ENCODE data around the gene TTC9. TPM values are rescaled to one million over a fixed set of nuclear protein-coding genes. Genes with fewer than 3 reads are reported as not detected.
"Not testable (repeated sequence)": the region's sequence is repeated elsewhere in the genome, so short reads cannot be mapped to it uniquely, and the experiment has no call there.

The TTC9 gene
- total and polyA plus RNA-seq, 4 donors: 4.3 to 7.5 (median 6.8) TPM

DNA sequence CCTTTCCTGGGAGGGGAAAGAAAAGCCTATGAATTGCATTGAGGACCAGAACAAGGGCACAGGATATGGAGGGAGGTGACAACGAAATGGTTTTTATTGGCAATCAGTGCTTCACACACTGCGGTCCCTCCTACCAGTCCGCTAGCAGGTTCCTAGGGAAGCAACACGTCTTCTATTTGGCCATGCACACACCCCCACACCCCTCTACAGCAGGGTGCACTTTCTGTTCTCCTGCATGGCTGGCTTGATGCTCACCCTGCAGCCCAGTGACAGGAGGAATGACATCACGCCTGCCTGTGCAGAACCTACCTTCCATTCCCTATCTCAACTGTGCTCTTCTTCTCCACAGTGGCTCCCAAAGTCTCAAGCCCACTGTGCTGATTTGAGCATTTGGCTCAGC lies 57.9 kb downstream of the TTC9 start:
- Histone ChIP-seq H3K4me1 (ENCODE audit: control insufficient read depth in 5 of 5, insufficient read depth in 5 of 5, low read length in 5 of 5) (peaks cover 0 to 8% (median 0%) of the 10 kb centered on the region in 5 donors), H3K9me3 (ENCODE audit: control insufficient read depth in 4 of 4, insufficient read depth in 3 of 4, low read length in 3 of 4) (no peaks in the 10 kb centered on the region), H3K27ac (ENCODE audit: low read depth in 1 of 2, low read length in 1 of 2) (no peak overlapping the region), H3K36me3 (ENCODE audit: control insufficient read depth in 4 of 4, insufficient read depth in 4 of 4, low read length in 4 of 4) (no peaks in the 10 kb centered on the region), H3K9ac (ENCODE audit: insufficient read depth in 1 of 2, low read length in 2 of 2) (no peak overlapping the region), H3K27me3 (ENCODE audit: control insufficient read depth in 3 of 3, insufficient read depth in 3 of 3, low read length in 2 of 3) (no peaks in the 10 kb centered on the region), H3K4me3 (no peak overlapping the region)
- DNase-seq: no peak
- 93 to 97% methylated on average over 5 of the region's 5 CpGs for WGBS, 2 donors
- ATAC-seq (ENCODE audit: insufficient read depth, low FRiP score): no peak
- TF ChIP-seq, protein P1, sequence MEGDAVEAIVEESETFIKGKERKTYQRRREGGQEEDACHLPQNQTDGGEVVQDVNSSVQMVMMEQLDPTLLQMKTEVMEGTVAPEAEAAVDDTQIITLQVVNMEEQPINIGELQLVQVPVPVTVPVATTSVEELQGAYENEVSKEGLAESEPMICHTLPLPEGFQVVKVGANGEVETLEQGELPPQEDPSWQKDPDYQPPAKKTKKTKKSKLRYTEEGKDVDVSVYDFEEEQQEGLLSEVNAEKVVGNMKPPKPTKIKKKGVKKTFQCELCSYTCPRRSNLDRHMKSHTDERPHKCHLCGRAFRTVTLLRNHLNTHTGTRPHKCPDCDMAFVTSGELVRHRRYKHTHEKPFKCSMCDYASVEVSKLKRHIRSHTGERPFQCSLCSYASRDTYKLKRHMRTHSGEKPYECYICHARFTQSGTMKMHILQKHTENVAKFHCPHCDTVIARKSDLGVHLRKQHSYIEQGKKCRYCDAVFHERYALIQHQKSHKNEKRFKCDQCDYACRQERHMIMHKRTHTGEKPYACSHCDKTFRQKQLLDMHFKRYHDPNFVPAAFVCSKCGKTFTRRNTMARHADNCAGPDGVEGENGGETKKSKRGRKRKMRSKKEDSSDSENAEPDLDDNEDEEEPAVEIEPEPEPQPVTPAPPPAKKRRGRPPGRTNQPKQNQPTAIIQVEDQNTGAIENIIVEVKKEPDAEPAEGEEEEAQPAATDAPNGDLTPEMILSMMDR (IDR thresholded peaks at IDR 0.05; ENCODE audit: control extremely low read depth, extremely low read depth): no peak

DNA sequence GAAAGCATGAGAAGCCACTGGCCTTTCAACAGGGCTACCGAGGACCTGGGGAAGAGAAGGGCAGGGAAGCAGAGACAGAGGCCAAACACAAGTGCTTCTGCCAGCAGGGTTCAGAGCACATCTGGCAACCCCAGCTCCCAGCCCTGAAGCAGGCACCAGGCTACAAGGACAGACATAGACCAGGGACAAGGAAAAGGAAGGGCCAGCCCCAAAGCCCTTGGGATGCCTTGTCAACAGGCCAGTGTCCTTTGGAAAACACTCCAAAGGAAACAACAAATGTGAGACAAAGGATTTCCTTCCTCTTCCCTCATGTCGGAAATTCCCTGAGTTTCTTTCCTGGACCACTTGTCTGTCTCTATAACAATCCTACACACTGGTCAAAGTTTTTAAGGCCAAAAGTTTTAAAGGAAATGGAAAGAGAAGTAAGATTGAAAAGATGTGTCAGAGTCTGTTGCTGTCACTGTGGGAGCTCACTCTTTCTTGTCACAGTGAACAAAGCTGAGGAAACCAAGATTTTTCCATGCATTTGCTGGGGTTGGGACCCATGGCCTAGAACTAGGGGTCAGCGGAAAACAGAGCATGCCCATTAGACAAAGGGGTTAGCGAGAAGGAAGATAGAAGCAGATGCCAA lies 59.4 kb downstream of the TTC9 start:
- ATAC-seq (ENCODE audit: insufficient read depth, low FRiP score) (no peak), DNase-seq (no peak)
- TF ChIP-seq, protein P1 (IDR thresholded peaks at IDR 0.05; ENCODE audit: control extremely low read depth, extremely low read depth): no peak
- H3K36me3 ChIP-seq (ENCODE audit: control insufficient read depth in 4 of 4, insufficient read depth in 4 of 4, low read length in 4 of 4): no peaks in the 10 kb centered on the region
- no peak overlapping the region for H3K4me3 ChIP-seq
- 72 to 79% methylated on average over 4 of the region's 4 CpGs for WGBS, 2 donors
- no peaks in the 10 kb centered on the region for H3K9me3 ChIP-seq (ENCODE audit: control insufficient read depth in 4 of 4, insufficient read depth in 3 of 4, low read length in 3 of 4)
- peaks cover 0 to 8% (median 0%) of the 10 kb centered on the region in 5 donors for H3K4me1 ChIP-seq (ENCODE audit: control insufficient read depth in 5 of 5, insufficient read depth in 5 of 5, low read length in 5 of 5)
- no peaks in the 10 kb centered on the region for H3K27me3 ChIP-seq (ENCODE audit: control insufficient read depth in 3 of 3, insufficient read depth in 3 of 3, low read length in 2 of 3)
- H3K27ac ChIP-seq (ENCODE audit: low read depth in 1 of 2, low read length in 1 of 2): peak overlapping the region in 1 of 2 donors; percentile 24
- no peak overlapping the region for H3K9ac ChIP-seq (ENCODE audit: insufficient read depth in 1 of 2, low read length in 2 of 2)

DNA sequence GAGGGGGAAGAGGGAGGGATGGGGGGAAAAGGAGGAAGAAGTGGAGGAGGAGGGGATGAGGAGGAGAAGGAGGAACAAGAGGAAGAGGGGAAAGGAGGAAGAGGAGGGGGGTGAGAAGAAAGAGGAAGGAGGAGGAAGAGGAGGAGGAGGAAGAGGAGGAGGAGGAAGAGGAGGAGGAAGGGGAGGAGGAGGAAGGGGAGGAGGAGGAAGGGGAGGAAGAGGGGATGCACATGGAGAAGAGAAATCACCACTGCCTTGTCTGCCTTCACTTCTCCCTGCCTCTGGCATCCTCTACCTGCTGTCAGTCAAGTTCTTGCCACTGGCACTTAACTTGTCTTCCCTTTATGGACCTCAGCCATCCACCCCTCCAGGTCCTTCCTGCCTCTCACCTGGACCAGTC lies 59.9 kb downstream of the TTC9 start:
- no peak for DNase-seq
- TF ChIP-seq, protein P1 (IDR thresholded peaks at IDR 0.05; ENCODE audit: control extremely low read depth, extremely low read depth): no peak
- H3K27ac ChIP-seq (ENCODE audit: low read depth in 1 of 2, low read length in 1 of 2): no peak overlapping the region

DNA sequence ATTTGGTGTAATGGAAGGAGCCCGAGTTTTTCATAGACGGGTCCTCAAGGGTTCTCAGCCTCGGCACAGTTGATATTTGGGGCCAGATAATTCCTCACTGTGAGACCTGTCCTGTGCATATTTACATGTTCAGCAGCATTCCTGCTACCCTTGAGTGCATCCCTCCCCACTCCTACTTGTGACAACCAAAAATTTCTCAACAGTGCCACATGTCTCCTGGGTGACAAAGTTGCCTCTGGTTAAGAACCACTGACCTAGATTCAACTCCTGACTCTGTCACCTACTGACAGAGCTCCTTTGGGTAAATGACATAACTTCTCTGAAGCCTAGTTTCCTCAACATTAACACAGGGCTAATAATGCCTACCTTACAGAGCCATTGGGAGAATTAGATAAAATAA lies 60.4 kb downstream of the TTC9 start:
- no peak for ATAC-seq (ENCODE audit: insufficient read depth, low FRiP score)
- Histone ChIP-seq H3K4me1 (ENCODE audit: control insufficient read depth in 5 of 5, insufficient read depth in 5 of 5, low read length in 5 of 5) (peaks cover 0 to 8% (median 0%) of the 10 kb centered on the region in 5 donors), H3K4me3 (no peak overlapping the region), H3K27ac (ENCODE audit: low read depth in 1 of 2, low read length in 1 of 2) (no peak overlapping the region), H3K36me3 (ENCODE audit: control insufficient read depth in 4 of 4, insufficient read depth in 4 of 4, low read length in 4 of 4) (no peaks in the 10 kb centered on the region), H3K9ac (ENCODE audit: insufficient read depth in 1 of 2, low read length in 2 of 2) (no peak overlapping the region), H3K27me3 (ENCODE audit: control insufficient read depth in 3 of 3, insufficient read depth in 3 of 3, low read length in 2 of 3) (no peaks in the 10 kb centered on the region), H3K9me3 (ENCODE audit: control insufficient read depth in 4 of 4, insufficient read depth in 3 of 4, low read length in 3 of 4) (no peaks in the 10 kb centered on the region)
- WGBS, 2 donors: 64 to 90% methylated on average over 3 of the region's 3 CpGs
- TF ChIP-seq, protein P1 (IDR thresholded peaks at IDR 0.05; ENCODE audit: control extremely low read depth, extremely low read depth): no peak
- no peak for DNase-seq

More for the DNA sequence above, 59.9 kb downstream of the TTC9 start:
- H3K9ac ChIP-seq (ENCODE audit: insufficient read depth in 1 of 2, low read length in 2 of 2): no peak overlapping the region
- no peak for ATAC-seq (ENCODE audit: insufficient read depth, low FRiP score)
- H3K4me1 ChIP-seq (ENCODE audit: control insufficient read depth in 5 of 5, insufficient read depth in 5 of 5, low read length in 5 of 5): peaks cover 0 to 8% (median 0%) of the 10 kb centered on the region in 5 donors
- no peaks in the 10 kb centered on the region for H3K9me3 ChIP-seq (ENCODE audit: control insufficient read depth in 4 of 4, insufficient read depth in 3 of 4, low read length in 3 of 4)
- H3K4me3 ChIP-seq: no peak overlapping the region
- H3K27me3 ChIP-seq (ENCODE audit: control insufficient read depth in 3 of 3, insufficient read depth in 3 of 3, low read length in 2 of 3): no peaks in the 10 kb centered on the region
- no peaks in the 10 kb centered on the region for H3K36me3 ChIP-seq (ENCODE audit: control insufficient read depth in 4 of 4, insufficient read depth in 4 of 4, low read length in 4 of 4)

DNA sequence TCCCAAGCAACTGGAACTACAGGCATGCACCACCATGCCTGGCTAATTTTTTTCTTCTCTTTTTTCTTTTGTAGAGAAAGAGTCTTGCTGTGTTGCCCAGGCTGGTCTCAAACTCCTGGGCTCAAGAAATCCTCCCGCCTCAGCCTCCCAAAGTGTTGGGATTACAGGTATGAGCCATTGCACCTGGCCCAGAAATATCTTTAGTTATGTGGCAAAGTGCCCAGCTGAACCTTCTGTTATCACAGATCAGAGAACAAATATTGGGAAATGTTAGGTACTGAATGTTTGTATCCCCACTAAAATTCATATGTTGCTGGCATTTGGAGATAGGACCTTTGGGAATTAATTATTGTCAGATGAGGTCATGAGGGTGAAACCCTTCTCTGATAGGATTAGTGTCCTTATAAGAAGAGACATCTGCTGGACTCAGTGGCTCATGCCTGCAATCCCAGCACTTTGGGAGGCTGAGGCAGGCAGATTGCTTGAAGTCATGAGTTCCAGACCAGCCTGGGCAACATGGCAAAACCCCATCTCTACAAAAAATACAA lies 62.0 kb downstream of the TTC9 start:
- not testable (repeated sequence) for ATAC-seq (ENCODE audit: insufficient read depth, low FRiP score); H3K9ac ChIP-seq (ENCODE audit: insufficient read depth in 1 of 2, low read length in 2 of 2); H3K36me3 ChIP-seq (ENCODE audit: control insufficient read depth in 4 of 4, insufficient read depth in 4 of 4, low read length in 4 of 4); H3K27ac ChIP-seq (ENCODE audit: low read depth in 1 of 2, low read length in 1 of 2); H3K4me3 ChIP-seq; H3K9me3 ChIP-seq (ENCODE audit: control insufficient read depth in 4 of 4, insufficient read depth in 3 of 4, low read length in 3 of 4); H3K27me3 ChIP-seq (ENCODE audit: control insufficient read depth in 3 of 3, insufficient read depth in 3 of 3, low read length in 2 of 3); DNase-seq
- peaks cover 0 to 11% (median 0%) of the 10 kb centered on the region in 5 donors for H3K4me1 ChIP-seq (ENCODE audit: control insufficient read depth in 5 of 5, insufficient read depth in 5 of 5, low read length in 5 of 5)
- 83 to 90% methylated on average over 1 of the region's 1 CpG for WGBS, 2 donors
